Endodermal cell (in vitro differentiated cells): ENCODE measurements around the gene PAXIP1. TPM values are rescaled to one million over a fixed set of nuclear protein-coding genes. Genes with fewer than 3 reads are reported as not detected.

Experiments
- DNase-seq: peaks from one replicate; pipeline ENCODE4 v3.0.0-alpha.2; 2017
- H3K27ac ChIP-seq: 2 replicates; pipeline ENCODE4 v1.5.1; 2013; ENCODE audit warnings: mild to moderate bottlenecking, low read depth, low read length, moderate library complexity
- H3K27me3 ChIP-seq: 2 replicates; pipeline ENCODE4 v1.6.1; 2013; ENCODE audit warnings: mild to moderate bottlenecking, low read length, moderate library complexity; ENCODE audit not compliant: insufficient read depth, control insufficient read depth, poor library complexity, severe bottlenecking
- H3K36me3 ChIP-seq: 2 replicates; pipeline ENCODE4 v1.7.0; 2013; ENCODE audit warnings: mild to moderate bottlenecking, low read length, moderate library complexity; ENCODE audit not compliant: control insufficient read depth, insufficient read depth
- H3K4me1 ChIP-seq: one replicate; pipeline ENCODE4 v1.7.0; 2013; ENCODE audit warnings: low read length; ENCODE audit not compliant: control insufficient read depth, insufficient read depth
- H3K4me3 ChIP-seq: 2 replicates; pipeline ENCODE4 v1.5.1; 2013; ENCODE audit warnings: mild to moderate bottlenecking, low read length, moderate library complexity
- H3K9ac ChIP-seq: 2 replicates; pipeline ENCODE4 v1.6.1; 2013; ENCODE audit warnings: mild to moderate bottlenecking, low read length, moderate library complexity; ENCODE audit not compliant: poor library complexity, severe bottlenecking; ENCODE audit errors: extremely low read depth
- H3K9me3 ChIP-seq: 2 replicates; pipeline ENCODE4 v1.6.1; 2013; ENCODE audit warnings: mild to moderate bottlenecking, low read length, moderate library complexity; ENCODE audit not compliant: control insufficient read depth
- H3K27ac Mint-ChIP-seq: 2 replicates; pipeline ENCODE4 v1.8.0; 2020; ENCODE audit warnings: mixed read lengths
- H3K27me3 Mint-ChIP-seq: 2 replicates; pipeline ENCODE4 v1.8.0; 2021; ENCODE audit warnings: mild to moderate bottlenecking, mixed read lengths; ENCODE audit not compliant: insufficient read depth
- H3K36me3 Mint-ChIP-seq: 2 replicates; pipeline ENCODE4 v1.8.0; 2020; ENCODE audit warnings: low read depth, mixed read lengths
- H3K4me1 Mint-ChIP-seq: 2 replicates; pipeline ENCODE4 v1.8.0; 2020; ENCODE audit warnings: mixed read lengths
- H3K4me3 Mint-ChIP-seq: 2 replicates; pipeline ENCODE4 v1.8.0; 2020; ENCODE audit warnings: mild to moderate bottlenecking, moderate library complexity, mixed read lengths
- H3K9me3 Mint-ChIP-seq: 2 replicates; pipeline ENCODE4 v1.8.0; 2020; ENCODE audit warnings: mild to moderate bottlenecking, mixed read lengths
- WGBS, 2 experiments: methylation state at CpG; one replicate each; pipeline versions ENCODE4 v1.1.5 to v1.1.7; 2013; ENCODE audit warnings: missing lambda C conversion rate in 2 of 2, mixed read lengths in 1 of 2; ENCODE audit not compliant: insufficient coverage in 1 of 2, insufficient read length in 1 of 2; 5-methylcytosine and 5-hydroxymethylcytosine counted together
- total RNA-seq, 2 donors: library from RNA; stranded (reverse); fragmentation: NEBNext Ultra II Directional in 1 of 2; extraction: Animal tissue kit (Norgen Biotek cat#: 25700) in 1 of 2; gene quantifications; 2 replicates in 1 of 2; 3 replicates in 1 of 2; pipeline ENCODE4 v1.2.1, GENCODE V29; 2021
- TF ChIP-seq, protein P1 (sequence below): fragments of 200-600 bp; sonication (generic); conservative IDR thresholded peaks from 2 replicates; pipeline ENCODE4 v1.5.0; 2021; ENCODE audit warnings: antibody characterized with exemption, mild to moderate bottlenecking

Gene PAXIP1
- total RNA-seq, 2 donors from 2014 or later, result 33.4 to 35.0 TPM

DNA sequence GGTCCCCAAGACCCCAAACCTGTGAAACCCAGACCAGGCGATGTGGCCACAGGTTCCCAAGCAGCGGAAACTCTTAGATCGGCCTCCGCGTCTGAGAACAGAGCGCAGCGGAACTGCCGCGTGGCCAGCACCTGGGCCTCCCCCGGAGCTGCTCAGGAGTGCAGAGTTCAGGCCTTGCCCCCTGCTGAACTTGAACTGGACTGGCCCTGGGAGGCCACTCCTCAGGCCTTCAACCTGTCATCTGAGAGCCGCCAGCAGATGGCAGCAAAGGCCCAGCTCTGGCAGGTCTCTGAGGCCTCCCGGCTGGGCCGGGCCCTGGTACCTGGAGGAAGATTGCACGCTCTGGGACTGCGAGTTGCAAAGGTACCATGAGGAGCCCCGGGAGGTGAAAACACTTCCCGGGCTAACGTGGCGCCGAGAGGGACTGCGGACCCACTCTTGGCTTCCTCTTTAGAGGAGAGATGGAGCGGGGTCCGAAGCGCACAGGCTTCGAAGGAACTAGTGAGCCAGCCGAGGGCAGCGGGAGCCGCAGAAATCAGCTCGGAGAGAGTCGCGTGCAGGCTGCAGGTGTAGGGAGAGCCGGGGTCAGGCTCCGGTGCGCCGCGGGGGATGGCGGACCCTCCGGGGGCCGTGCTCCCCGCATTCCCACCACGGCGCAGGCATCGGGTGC is 89.2 kb downstream of the PAXIP1 start:
- Mint-ChIP-seq H3K4me1 (peaks cover 14% of the 10 kb centered on the region), H3K27me3 (peaks cover 31% of the 10 kb centered on the region), H3K36me3 (no peaks in the 10 kb centered on the region), H3K27ac (no peak overlapping the region), H3K4me3 (peak overlapping the region; percentile 42), H3K9me3 (peaks cover 27% of the 10 kb centered on the region)
- Histone ChIP-seq H3K9ac (no peak overlapping the region), H3K4me1 (peaks cover 8% of the 10 kb centered on the region), H3K9me3 (peaks cover 16% of the 10 kb centered on the region), H3K4me3 (no peak overlapping the region), H3K36me3 (no peaks in the 10 kb centered on the region), H3K27me3 (peaks cover 8% of the 10 kb centered on the region), H3K27ac (no peak overlapping the region)
- WGBS, 2 experiments, result 39 to 43% methylated on average over 37 to 43 of the region's 43 CpGs
- TF ChIP-seq, protein P1, sequence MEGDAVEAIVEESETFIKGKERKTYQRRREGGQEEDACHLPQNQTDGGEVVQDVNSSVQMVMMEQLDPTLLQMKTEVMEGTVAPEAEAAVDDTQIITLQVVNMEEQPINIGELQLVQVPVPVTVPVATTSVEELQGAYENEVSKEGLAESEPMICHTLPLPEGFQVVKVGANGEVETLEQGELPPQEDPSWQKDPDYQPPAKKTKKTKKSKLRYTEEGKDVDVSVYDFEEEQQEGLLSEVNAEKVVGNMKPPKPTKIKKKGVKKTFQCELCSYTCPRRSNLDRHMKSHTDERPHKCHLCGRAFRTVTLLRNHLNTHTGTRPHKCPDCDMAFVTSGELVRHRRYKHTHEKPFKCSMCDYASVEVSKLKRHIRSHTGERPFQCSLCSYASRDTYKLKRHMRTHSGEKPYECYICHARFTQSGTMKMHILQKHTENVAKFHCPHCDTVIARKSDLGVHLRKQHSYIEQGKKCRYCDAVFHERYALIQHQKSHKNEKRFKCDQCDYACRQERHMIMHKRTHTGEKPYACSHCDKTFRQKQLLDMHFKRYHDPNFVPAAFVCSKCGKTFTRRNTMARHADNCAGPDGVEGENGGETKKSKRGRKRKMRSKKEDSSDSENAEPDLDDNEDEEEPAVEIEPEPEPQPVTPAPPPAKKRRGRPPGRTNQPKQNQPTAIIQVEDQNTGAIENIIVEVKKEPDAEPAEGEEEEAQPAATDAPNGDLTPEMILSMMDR, result peak; percentile 97
- DNase-seq, result peak; percentile 99

DNA sequence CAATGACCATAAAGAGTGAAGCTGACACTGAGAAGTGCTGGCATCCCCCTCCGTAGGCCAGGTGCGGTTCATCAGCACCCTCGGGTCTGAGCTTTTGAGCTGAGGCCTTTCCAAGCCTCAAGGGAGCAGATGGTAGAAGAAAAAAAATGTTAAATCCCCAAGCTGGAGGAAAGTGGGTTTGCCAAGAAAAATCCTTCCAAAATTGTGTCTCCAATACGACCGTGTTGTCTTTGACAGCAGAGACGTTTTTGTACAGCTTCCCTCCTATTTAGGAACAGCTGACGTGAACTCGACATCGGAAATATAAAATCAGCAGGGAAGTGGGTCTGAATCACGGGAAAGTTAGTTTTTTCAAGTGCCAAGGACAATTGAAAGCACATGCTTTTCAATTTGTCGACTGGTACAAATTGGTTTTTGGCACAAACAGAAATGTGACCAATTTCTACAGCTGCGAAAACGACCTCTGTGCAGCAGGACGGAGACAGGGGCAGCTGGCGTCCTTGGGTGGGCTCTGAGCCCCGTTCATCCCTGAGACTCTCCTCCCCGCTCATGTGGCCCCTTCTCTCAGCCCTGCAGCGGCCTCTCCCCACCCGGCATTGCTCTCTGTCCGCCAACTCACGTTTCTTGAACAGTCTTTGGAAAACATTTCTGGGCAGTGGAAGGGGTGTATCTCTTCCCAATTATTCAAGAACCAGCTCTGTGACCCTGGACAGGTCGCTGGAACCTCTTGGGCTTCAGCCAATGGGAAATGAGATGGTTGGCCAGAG is 89.9 kb downstream of the PAXIP1 start:
- TF ChIP-seq, protein P1, result no peak
- H3K9me3 ChIP-seq, result peaks cover 16% of the 10 kb centered on the region
- Mint-ChIP-seq H3K4me3 (no peak overlapping the region), H3K9me3 (peaks cover 33% of the 10 kb centered on the region), H3K27me3 (peaks cover 36% of the 10 kb centered on the region), H3K4me1 (peaks cover 7% of the 10 kb centered on the region), H3K36me3 (no peaks in the 10 kb centered on the region), H3K27ac (no peak overlapping the region)
- no peaks in the 10 kb centered on the region for H3K36me3 ChIP-seq
- H3K4me1 ChIP-seq, result peaks cover 4% of the 10 kb centered on the region
- H3K27me3 ChIP-seq, result peaks cover 8% of the 10 kb centered on the region
- 87 to 95% methylated on average over 17 to 22 of the region's 22 CpGs for WGBS, 2 experiments
- no peak overlapping the region for H3K9ac ChIP-seq
- H3K4me3 ChIP-seq, result no peak overlapping the region
- no peak overlapping the region for H3K27ac ChIP-seq
- DNase-seq, result no peak

DNA sequence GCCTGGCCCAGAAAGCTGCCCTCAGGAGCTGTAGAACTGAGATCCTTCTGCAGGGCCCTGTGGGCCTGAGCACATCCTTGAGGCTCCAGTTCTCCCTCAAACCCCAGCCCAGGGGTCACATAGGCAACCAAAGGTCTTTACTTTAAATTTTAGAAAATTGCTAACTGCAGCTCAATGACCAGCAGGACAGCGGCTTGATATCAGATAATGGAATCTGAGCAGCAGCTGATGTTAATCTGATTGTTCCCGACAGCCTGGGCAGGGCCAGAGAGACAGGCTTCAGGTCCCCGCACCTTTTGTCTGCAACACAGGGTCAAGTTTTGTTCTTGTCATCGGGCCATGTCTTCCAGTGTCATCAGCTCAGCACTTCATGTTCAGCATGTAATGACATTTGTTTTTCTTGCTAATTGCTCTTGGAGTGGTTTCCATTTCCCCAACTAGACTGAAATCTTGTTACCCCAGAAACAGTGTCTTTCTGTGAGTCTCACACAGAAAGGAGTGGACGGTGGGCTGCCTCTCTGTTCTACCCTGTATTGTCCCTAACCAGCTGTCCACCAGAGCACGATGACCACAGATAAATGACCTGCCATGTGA is 91.0 kb downstream of the PAXIP1 start:
- H3K9me3 Mint-ChIP-seq, result peaks cover 44% of the 10 kb centered on the region
- no peak overlapping the region for H3K4me3 ChIP-seq
- no peaks in the 10 kb centered on the region for H3K36me3 Mint-ChIP-seq
- peaks cover 8% of the 10 kb centered on the region for H3K27me3 ChIP-seq
- no peak for DNase-seq
- no peaks in the 10 kb centered on the region for H3K36me3 ChIP-seq
- 90 to 98% methylated on average over 5 to 6 of the region's 6 CpGs for WGBS, 2 experiments
- H3K9ac ChIP-seq, result no peak overlapping the region
- H3K27me3 Mint-ChIP-seq, result peaks cover 37% of the 10 kb centered on the region
- H3K27ac ChIP-seq, result no peak overlapping the region
- peaks cover 16% of the 10 kb centered on the region for H3K9me3 ChIP-seq
- TF ChIP-seq, protein P1, result no peak
- no peak overlapping the region for H3K4me3 Mint-ChIP-seq
- H3K4me1 ChIP-seq, result no peaks in the 10 kb centered on the region
- H3K27ac Mint-ChIP-seq, result no peak overlapping the region
- H3K4me1 Mint-ChIP-seq, result peaks cover 2% of the 10 kb centered on the region
